MM.1S (cell line): Measurements from ENCODE around the gene DTX4.

Experiments used
- CTCF ChIP-seq: fragments of 300-600 bp; sonication (generic); IDR thresholded peaks from 2 replicates; pipeline ENCODE4 v1.5.1; 2016; ENCODE audit warnings: antibody characterized with exemption, low read length, mixed read lengths
- EZH2 ChIP-seq: fragments of 300-600 bp; sonication (generic); optimal IDR thresholded peaks from 2 replicates; pipeline ENCODE3; 2017; ENCODE audit warnings: low read depth, mild to moderate bottlenecking, antibody characterized with exemption, low read length, mixed read lengths

- TF ChIP-seq CTCF: no peak
- TF ChIP-seq EZH2: no peak
Observed at GRCh38 chr11:59191890-59192289, 20.0 kb downstream of the DTX4 start.
